Activated effector memory CD4-positive, alpha-beta T cell treated with Interleukin-2 at 50 U/mL for 16 hours (primary cell): ENCODE measurements around the gene MRPS15.

Experiments
- DNase-seq: peaks from one replicate; pipeline ENCODE4 v3.0.0-alpha.2; 2020

The MRPS15 gene

DNA sequence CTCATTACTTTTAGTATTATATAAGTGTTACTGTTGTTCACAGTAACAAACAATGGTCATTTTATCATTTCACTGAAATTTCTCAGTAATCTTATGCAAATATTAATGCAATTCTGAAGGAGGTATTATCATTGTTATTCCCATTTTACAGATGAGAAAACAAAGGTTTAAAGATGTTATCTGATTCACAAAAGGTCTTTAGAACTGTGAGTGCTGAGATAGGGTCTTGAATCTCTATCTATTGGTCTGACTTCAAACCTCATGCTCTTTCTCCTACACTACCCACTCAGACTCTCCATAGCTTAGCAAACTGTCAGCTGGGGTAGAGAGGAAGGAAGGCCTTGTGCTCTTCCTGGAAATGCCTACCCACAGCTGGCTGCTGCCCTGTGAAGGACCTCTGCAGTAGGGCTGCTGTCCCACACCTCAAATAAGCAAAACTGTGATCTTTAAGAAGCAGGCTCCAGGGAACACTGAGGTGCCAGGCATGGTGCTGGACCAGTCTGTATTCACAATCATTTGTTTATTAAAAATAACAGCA, 7.7 kb downstream of the MRPS15 start:
- DNase-seq: no peak

DNA sequence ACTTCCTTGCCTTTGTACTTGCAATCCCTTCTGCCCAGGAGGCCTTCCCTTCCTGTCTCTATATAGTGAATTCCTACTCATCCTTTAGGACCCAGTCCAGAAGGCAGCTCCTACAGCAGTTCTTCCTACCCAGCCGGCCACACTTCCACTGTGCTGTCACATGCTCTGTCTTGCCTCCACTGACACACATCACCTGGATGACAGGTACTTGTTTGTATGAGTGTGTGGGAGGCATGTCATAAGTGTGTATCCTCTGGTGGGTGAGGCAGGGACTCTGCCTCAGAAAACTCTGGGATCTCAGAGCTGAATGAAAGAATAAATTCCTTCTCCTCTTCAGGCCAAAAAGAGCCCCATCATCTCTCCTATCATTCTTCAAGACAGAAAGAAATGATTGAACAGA, 8.8 kb downstream of the MRPS15 start:
- no peak for DNase-seq

DNA sequence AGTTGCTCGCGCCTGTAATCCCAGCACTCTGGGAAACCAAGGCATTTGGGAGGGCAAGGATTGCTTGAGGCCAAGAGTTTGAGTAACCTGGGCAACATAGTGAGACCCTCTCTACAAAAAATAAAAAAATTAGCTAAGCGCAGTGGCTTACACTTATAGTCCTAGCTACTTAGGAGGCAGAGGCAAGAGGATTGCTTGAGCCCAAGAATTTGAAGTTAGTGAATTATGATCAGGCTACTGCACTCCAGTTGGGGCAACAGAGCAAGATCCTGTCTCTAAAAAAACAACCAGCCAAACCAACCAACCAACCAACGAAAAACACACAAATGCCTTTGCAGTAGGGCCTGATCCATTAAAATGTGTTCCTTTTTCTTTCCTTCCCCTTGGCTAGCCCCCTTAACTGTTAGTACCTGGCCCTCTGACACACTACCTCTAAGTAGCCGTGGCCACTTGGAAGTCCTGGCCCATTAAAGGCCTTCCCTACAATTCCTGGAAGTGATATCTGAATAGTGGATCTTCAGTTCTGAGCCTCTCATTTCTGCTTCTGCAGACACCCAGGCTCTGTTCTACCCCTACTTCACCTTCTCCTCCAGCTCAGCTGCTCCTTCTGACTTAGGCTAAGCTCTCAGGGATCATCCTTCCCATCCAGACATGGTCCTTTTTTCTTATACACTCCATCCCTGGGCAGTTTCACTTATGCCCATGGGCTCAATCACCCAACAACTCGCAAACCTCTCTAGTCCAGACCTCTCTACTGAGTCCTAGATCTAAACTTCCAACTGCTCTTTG, 10.4 kb downstream of the MRPS15 start:
- no peak for DNase-seq

DNA sequence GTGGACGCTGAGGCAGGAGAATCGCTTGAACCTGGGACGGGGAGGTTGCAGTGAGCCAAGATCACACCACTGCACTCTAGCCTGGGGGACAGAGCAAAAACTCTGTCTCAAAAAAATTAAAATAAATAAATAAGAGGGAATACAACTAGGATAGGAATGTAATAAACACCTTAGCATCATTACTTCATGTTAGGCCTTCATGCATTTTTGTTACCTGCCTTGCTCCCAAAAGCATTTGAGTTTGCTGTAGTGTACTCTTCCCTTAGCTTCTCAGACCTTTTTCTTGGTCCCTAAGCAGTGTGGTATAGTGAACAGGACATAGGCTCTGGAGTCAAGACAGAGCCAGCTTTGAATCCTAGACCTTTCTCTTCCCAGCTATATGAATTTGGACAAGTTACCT, 11.1 kb downstream of the MRPS15 start:
- no peak for DNase-seq

DNA sequence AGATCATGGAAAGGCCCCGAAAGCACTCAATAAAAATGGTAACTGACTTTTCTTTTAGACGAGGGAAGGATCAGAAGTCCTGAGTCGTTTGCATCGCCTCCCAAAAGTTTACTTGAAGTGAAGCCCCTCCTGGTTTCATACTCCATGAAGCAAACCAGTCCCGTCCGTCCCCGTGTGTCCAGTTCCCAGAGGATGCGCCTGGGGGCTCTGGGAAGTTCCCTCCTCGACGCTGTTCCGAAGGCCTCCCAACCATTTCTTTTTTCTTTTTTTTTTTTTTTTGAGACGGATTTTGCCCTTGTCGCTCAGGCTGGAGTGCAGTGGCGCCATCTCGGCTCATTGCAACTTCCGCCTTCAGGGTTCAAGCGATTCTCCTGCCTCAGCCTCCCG, 13.3 kb downstream of the MRPS15 start:
- no peak for DNase-seq

DNA sequence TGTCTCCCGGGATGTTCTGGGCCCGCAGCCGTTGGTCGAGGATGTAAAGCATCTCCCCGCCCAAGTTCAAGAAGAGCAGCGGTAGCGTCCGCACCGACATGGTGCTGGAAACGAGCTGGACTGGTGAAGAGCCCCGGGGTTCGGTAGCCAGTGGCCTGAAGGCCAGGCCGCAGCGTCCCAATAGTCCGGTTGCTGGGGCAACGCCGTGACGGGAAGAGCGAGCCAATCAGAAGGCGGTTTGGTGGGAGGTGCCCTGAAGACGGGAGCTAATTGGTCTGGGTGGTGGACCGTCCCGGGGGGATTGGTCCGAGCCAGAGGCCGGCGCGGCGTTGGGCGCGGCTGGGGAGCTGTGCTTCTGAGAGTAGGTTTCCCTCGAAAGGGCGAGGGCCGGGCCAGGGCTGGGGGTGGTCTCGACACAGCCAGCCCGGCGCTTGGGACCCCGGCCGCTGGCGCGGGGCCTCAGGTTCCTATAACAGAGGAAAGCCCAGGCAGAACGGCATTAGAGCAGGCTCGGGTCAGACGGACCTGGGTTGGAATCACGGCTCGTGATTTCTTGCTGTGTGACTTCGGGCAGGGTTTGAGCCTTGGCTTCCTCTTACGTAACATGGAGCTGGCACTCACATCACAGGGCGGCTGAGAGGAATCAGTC, 13.8 kb downstream of the MRPS15 start, which contains the start of gene OSCP1:
Gene OSCP1, minus strand, starts transcription at position 182 of the 649 bp plus-strand sequence. Its CDS starts 82 bp downstream, at position 100.
- peak; percentile 74 for DNase-seq

DNA sequence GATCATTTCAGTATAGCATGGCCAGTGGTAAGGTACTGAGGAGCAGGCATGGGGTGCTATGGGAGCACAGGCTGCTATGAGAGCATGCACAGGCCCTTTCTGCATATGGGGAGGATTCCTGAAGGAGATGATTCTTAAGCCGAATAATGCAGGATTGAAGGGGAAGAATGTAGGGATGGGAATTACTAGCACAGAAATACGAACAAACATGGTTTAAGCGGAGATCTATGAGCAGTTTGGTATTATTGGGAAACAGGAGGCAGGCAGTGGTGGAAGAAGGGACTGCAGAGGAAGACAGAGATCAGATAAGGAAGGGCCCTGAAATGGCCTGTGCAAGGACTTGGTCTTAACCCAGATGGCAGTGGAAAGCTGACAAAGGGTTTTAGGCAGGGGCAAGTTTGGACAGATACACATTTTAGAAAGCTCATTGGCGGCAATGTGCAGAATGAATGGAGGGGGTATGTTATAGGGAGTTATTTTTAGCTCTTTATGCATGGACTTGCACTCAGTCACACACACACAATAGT, 15.6 kb downstream of the MRPS15 start:
- no peak for DNase-seq

DNA sequence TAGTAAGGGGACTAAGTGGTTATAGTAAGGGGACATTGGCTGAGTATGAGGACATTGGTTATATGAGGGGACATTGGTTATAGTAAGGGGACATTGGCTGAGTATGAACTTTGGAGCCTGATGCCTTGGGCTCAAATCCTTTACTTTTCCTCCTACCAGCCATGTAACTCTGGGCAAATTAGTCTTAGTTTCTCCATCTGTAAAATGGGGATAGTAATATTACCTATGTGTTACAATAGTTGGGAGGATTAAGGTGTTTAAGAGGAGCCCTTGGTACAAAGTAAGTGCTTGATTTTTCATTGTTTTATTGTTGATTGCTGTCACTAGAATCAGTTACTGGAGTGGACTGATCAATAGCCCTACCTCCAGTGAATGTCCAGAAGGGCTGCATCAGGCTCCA, 16.7 kb downstream of the MRPS15 start:
- no peak for DNase-seq

DNA sequence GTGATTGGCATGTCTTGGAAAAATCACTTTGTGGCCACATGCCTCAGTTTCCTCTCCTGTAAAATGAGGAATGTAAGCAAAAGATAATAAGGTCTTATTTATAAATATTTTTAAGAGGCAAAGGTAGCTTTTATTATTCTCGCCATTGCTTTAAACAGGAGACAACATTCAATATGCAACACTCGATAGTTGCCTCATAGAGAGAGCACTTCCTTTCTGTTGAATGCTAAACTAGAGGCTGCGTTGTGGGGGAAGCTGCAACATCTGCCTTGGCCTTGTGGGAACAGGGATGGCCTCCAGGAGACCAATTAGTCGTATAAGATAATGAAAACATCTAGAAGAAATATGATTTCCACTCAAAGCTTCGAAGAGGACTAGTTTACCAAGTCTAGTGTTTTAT, 17.4 kb downstream of the MRPS15 start:
- no peak for DNase-seq

DNA sequence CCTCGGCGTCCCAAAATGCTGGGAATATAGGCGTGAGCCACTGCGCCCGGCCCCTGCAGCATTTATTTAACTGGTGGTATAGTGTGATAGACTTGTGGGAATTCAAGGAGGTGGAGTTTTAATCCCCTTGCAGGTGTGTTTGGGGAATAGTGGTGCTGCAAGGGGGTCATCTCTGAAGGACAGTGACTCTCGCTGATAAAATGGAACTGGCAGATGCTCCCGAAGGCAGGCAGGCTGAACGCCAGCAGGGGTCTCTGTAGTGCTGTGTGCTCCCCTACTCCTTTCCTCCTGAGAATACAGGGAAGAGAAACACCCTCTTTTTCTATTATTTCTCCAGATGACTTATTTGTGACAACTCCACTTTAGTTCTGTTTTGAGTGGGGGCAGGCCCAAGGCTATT, 17.9 kb downstream of the MRPS15 start:
- DNase-seq: no peak

DNA sequence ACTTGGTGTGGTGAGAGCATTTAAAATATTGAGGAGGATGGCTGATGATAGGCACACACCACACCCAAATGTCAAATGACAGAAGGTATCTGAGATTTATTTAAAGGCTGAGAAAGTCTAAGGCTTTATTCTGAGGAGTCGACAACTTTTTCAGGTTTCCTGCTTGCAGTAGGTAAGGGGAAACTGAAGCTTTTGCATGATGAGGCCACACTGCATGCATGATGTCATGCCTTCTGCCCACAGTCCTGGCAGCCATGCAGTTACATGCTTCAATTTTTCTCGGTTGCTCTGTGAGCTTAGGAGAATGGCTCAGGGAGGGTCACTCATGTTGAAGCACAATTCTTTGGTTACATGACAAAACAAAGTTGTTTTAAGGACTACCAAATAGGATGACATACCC, 20.9 kb downstream of the MRPS15 start:
- no peak for DNase-seq

DNA sequence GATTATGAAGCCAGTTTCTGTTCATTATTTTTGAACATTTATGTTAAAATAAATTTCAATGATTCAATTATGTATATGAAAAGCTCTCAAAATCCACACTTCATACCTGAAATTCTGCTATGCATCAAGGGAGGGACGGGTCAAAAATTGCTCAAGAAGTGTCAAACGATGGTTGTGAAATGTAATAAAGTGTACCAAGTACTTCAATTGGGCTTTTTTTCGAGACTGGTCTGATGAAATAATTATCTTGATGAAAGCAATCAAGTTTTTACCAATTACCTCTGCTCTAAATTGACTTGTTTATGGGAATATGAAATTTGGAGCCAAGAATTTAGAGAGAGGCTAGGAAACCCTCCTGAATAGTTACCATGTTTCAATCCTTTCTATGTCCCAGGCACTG, 21.8 kb downstream of the MRPS15 start:
- DNase-seq: no peak

DNA sequence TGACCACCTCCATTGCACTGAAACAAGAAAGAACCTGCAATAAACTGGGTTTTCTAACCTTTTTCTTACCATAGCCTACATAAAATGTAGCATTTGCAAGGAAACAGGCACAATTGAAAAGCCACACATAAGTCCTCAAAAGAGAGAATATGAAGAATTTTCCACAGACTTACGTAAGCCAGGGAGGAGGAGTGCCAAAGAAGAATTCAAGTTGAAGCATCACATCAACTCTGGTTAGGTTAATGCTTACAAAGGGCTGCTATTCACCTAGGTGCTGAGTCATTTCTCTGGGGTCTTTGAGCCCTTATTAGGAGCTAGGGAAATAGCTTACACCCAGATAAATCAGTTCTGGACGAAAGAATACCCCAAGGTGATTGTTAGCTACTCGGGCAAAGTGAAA, 23.5 kb downstream of the MRPS15 start:
- no peak for DNase-seq

DNA sequence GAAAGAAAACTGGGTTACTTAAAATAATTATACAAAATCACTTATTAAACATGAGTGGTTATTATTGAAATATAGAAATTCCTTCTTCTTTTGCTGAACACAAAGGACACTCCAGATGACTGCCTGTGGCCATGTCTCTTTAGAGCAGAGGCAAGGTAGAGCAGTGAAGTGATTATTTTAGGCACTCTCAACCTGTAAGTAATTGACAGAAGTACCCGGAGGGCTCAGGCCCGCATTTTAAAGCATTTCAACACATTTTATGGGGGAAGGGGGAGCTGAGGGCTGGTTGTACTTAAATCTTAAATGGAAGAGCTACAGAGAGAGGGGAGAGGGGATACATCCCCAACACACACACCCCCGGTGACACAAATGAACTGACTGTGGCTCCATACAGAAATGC, 24.1 kb downstream of the MRPS15 start:
- no peak for DNase-seq

DNA sequence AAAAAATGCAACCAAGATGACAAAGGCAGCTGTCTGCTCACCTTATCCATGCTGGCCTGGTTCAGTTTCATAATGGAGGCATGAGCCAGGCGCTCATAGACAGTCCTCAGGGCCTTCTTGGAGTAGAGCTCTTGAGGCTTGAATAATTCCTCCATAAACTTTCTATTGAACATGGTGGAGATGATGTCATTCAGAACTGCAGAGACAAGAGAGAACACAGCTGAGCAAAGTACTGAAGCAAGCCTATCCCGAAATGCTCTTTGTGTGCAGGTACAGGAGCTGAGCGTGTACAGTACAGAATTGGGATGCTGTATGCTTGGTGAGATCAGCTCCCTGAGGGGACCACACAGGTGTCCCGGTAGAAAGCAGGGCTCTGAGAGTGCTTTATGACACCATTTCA, 25.5 kb downstream of the MRPS15 start:
- DNase-seq: no peak

DNA sequence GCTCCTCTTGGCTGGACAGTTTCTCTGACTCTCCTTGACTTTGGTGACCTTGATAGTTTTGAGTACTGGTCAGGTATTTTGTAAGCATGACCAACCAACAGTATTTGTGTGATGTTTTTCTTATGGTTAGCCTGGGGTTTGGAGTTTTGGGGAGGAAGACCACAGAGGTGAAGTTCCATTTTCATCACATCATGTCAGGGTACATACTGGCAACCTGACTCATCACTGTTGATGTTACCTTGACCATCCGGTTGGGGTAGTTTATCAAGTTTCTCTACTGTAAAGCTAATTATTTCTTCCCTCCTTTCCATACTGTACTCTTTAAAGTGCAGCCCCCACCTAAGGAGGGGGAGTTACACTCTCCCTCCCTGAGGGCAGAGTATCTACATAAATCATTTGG, 27.4 kb downstream of the MRPS15 start:
- no peak for DNase-seq

DNA sequence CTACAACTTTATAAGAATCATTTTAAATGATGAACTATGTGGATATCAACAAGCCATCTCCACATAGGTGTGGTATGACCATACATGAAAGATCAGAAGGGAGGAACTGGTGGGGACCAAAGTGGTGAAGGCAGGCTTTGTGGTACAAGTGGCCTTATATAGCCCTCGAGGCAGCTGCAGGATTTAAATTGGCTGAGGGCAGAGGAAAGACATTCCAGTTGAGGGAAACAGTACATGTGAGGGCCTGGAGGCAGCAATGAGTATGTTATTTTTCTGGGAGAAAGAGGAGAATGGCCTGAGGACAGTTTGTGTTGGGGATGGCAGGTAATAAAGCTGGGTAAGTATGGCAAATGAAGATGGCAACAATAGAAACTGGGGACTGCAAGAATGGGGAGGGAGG, 31.1 kb downstream of the MRPS15 start:
- DNase-seq: no peak

DNA sequence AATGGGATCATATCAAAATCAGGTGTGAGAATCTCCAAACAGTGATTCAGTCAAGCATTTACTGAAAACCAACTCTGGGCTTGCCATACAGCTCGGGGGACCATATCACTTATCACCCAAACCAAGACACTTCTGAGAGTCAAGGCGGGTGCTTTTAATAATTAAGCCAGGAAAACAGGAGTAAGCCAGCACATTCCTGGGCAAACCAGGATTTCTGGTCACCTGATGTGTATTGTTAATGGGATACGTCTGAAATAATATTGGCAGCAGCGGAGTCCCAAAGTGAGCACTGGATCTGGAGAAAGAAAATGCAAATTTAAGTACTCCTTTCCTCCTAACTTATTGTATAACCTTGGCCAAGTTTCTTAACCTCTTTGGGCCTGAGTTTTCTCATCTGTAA, 31.6 kb downstream of the MRPS15 start:
- DNase-seq: no peak

DNA sequence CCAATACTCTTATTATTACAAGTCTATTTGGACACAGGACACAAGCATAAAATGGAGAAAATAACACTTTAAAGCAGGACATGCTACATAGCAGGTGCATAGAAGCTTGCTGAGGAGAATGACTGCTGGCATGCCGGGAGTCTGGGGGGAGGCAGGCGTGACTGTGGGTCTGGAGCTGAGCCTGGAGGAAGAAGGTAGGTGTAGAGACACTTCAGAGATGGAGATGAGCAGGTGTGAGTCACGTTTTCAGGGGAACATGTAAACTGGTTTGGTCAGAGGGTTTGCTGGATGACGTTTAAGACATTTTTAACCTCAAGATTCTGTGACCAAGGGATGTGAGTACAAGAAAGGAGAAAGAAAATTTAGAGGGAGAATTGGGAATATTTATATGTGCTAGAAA, 38.4 kb downstream of the MRPS15 start:
- DNase-seq: no peak

DNA sequence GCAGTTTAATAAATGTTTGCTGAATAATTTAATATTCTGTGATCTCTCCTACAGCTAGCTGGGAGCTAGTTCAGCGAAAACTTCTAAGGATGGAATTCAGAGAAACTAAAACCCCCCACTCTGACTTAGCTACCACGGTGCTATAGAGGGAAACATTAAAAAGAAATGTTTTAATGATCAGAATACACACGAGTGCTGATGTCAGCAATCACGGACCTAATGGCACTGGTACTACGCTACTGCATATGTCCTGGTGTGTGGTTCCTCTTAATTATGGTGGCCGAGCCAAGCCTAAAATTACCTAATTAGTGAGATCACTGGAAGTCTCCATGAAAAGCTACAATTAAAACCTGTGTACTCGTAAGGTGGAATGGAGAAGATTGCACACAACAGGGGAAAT, 42.5 kb downstream of the MRPS15 start:
- DNase-seq: no peak

DNA sequence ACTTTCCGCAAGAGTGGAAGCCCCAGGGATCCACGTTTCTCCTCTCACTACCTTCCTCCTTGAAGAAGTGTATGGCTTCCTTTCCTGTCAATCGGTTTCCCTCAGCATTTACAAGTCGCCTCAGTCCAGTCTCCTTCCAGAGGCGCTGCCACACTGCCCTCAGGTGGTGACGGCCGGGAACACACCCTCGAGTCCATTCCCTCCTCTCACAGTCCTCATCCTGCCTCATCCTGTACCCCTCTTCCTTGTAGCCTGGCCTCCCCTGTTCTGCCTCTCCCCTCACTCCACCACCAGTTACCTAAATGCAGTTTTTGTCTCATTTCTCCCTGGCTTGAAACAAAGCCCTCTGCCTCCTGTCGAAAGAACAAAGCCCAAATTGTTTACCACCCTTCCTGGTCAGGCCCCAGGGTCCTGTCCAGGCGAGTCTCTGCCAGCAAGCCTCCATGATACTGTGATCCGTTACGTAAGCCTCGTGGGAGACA, 43.3 kb downstream of the MRPS15 start:
- peak; percentile 84 for DNase-seq

DNA sequence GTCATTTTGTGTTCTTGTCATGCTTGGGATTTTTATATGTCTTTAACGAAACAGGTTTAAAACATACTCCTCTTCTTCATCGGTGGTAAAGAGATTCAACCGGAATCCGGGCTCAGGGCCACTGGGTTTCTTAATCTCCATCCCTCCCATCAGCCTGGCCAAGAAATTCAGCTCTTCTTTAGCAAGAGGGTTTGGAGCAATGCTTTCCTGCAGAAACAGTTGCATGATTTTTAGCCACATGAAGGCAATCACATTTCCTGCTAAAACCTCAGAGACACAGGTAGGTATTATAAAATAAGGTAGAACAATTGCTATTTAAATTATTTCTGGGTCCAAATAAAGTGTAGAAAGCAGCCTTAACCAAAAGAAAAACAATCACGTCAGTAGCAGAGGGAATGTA, 43.8 kb downstream of the MRPS15 start:
- DNase-seq: no peak

DNA sequence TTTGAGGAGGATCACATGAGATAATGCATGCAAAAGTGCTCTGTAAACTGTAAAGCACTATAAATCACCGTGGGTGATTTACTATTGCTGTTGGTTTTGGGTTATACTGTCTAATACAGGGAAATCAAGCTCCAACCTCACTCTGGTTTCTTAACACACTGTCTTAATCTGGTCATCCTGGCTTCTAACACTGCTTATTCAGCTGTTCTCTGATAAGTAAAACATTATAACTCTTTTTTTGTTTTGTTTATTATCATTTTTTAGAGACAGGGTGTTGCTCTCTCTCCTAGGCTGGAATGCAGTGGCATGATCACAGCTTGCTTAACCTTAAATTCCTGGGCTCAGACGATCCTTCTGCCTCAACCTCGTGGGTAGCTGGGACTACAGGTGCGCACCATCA, 44.6 kb downstream of the MRPS15 start:
- DNase-seq: no peak

DNA sequence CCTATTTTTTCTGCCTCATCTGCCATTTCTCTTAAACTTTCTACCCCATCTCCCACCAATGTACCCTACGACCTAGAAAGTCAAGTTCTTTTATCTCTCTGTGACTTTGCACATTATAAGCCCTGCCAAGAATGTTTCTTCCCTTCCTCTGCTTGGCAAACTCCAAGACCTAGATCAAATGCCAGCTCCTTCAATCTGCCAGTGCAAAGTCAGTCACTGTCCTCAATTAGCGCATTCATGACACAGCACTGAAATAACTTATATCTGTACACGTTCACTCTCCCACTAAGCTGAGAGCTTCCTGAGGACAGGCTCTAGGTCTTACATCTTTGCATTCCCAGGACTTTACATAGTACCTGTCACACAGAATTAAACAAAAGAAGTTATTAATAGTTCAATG, 45.0 kb downstream of the MRPS15 start:
- DNase-seq: no peak
